ENCODE data around the gene LRRD1. TPM values are rescaled to one million over a fixed set of nuclear protein-coding genes. Genes with fewer than 3 reads are reported as not detected.

The LRRD1 gene
- total and polyA plus RNA-seq, 2 of the 8 experiments (the other 6 are each of a cell fraction or from before 2014, with no cell fraction given), result not detected

DNA sequence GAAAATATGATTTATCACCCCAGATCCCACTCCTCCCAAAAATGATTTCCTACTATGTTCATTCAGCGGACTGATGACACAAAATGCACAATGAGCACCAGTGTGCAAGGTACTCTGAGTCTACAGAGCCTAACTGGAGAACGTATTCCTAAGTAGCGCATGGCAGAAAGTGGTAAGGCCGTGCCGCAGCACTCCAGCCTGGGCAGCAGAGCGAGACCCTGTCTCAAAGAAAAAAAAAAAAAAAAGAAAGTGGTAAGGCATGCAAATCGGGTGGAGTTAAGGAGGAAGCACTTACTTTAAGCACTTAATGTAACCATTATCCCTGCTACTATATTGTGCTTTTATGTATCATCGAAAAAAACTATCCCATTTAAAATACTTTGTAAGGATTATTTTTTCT lies 70.1 kb downstream of the LRRD1 start:
- no peak overlapping the region for H2BK120ac ChIP-seq (replicated peaks; ENCODE audit: low read depth, low read length)
- H3K23me2 ChIP-seq (ENCODE audit: low read depth, low read length), result no peaks in the 10 kb centered on the region
- peaks cover 4 to 20% (median 6%) of the 10 kb centered on the region in 4 experiments; a peak in 7 of 8 replicates for H3K36me3 ChIP-seq (ENCODE audit: control insufficient read depth in 2 of 4, insufficient read depth in 4 of 4, low read length in 3 of 4)
- H3K27me3 ChIP-seq (replicated peaks in 1 of 4; ENCODE audit: control insufficient read depth in 3 of 4, extremely low read depth in 1 of 4, insufficient read depth in 3 of 4, low read length in 3 of 4), result no peaks in the 10 kb centered on the region
- no peak overlapping the region for H3K23ac ChIP-seq (ENCODE audit: insufficient read length)
- H2AFZ ChIP-seq (ENCODE audit: low read length), result no peak overlapping the region
- H4K20me1 ChIP-seq (replicated peaks in 1 of 2; ENCODE audit: control insufficient read depth in 1 of 2, insufficient read depth in 2 of 2, low read length in 2 of 2), result no peaks in the 10 kb centered on the region
- no peak overlapping the region for H4K91ac ChIP-seq (replicated peaks; ENCODE audit: insufficient read length, low read length)
- no peaks in the 10 kb centered on the region for H3K79me1 ChIP-seq (ENCODE audit: low read depth, low read length)
- H3K4me3 ChIP-seq (ENCODE audit: extremely low read depth in 1 of 4, insufficient read depth in 2 of 4, low read depth in 3 of 4, low read length in 4 of 4), result no peak overlapping the region
- H3K56ac ChIP-seq (replicated peaks; ENCODE audit: insufficient read length, low read depth, low read length), result no peak overlapping the region
- no peak overlapping the region for H2AK5ac ChIP-seq (ENCODE audit: low read depth, low read length)
- DNase-seq (ENCODE audit: low read depth in 1 of 2, low spot score in 2 of 2) (no peak), FAIRE-seq (no peak)
- no peak overlapping the region for H2BK20ac ChIP-seq (ENCODE audit: low read length)
- H3K9me3 ChIP-seq (ENCODE audit: insufficient read depth in 2 of 2, low read depth in 1 of 2, low read length in 1 of 2), result no peaks in the 10 kb centered on the region
- no peak overlapping the region for H4K8ac ChIP-seq (ENCODE audit: extremely low read depth, insufficient read depth, low read length)
- H2BK5ac ChIP-seq (ENCODE audit: low read depth, low read length), result no peak overlapping the region
- no peak overlapping the region for H2BK15ac ChIP-seq (ENCODE audit: low read length)
- no peak overlapping the region for H3K14ac ChIP-seq (ENCODE audit: insufficient read length)
- no peaks in the 10 kb centered on the region for H3K4me1 ChIP-seq (replicated peaks in 1 of 4; ENCODE audit: control insufficient read depth in 3 of 4, insufficient read depth in 4 of 4, low read length in 3 of 4)
- POLR2A ChIA-PET (ENCODE audit: partially characterized antibody), result no interaction called here
- H2BK12ac ChIP-seq (ENCODE audit: low read depth, low read length), result no peak overlapping the region
- H3K9ac ChIP-seq (replicated peaks in 1 of 4; ENCODE audit: extremely low read depth in 1 of 4, low read depth in 3 of 4, low read length in 3 of 4), result no peak overlapping the region
- WGBS, 2 experiments (ENCODE audit: extremely low coverage in 1 of 2, insufficient coverage in 1 of 2, insufficient read length in 1 of 2, insufficient replicate concordance in 2 of 2, low coverage in 1 of 2, low lambda C conversion rate in 2 of 2, missing lambda C conversion rate in 1 of 2), result 91% methylated on average over 8 of the region's 8 CpGs; no CpG with 5 or more reads in 1 of the 2 experiments
- CTCF ChIA-PET (ENCODE audit: partially characterized antibody), result interaction anchor here (0.6 to 1.2 kb wide), 2 partner anchors 71 to 198 kb away, joined by 3 read pairs; no protein-coding TSS in a partner anchor
- no peak overlapping the region for H3K4ac ChIP-seq (replicated peaks; ENCODE audit: insufficient read length, low read depth, low read length)
- H3K4me2 ChIP-seq (ENCODE audit: insufficient read depth in 1 of 2, low read depth in 2 of 2, low read length in 2 of 2), result no peak overlapping the region
- no peak overlapping the region for H4K5ac ChIP-seq (ENCODE audit: insufficient read length, low read depth, low read length)
- H3K27ac ChIP-seq (ENCODE audit: low read depth, low read length), result no peak overlapping the region
- no peaks in the 10 kb centered on the region for H3K79me2 ChIP-seq (ENCODE audit: control insufficient read depth in 1 of 2, insufficient read depth in 2 of 2, low read length in 2 of 2)
- no peak overlapping the region for H3K18ac ChIP-seq (ENCODE audit: extremely low read depth, low read length)
- TF ChIP-seq POLR2A (IDR thresholded peaks at IDR 0.05; ENCODE audit: control extremely low read depth in 1 of 2, low read depth in 2 of 2, low read length in 2 of 2), result no peak
- TF ChIP-seq CTBP2 (IDR thresholded peaks at IDR 0.05; ENCODE audit: borderline replicate concordance, insufficient read depth, insufficient read length, low read length), result no peak
- TF ChIP-seq BACH1 (IDR thresholded peaks at IDR 0.05; ENCODE audit: low read length), result no peak
- TF ChIP-seq SAP30 (IDR thresholded peaks at IDR 0.05; ENCODE audit: insufficient read depth, insufficient replicate concordance, low read length), result no peak
- no peak for TF ChIP-seq YY1 (IDR thresholded peaks at IDR 0.05; ENCODE audit: low read depth, low read length)
- TF ChIP-seq KDM4A (IDR thresholded peaks at IDR 0.05; ENCODE audit: low read depth, low read length, severe bottlenecking), result no peak
- TF ChIP-seq ATF2 (IDR thresholded peaks at IDR 0.05; ENCODE audit: low read length), result no peak
- no peak for TF ChIP-seq NRF1 (IDR thresholded peaks at IDR 0.05; ENCODE audit: low read depth, low read length)
- TF ChIP-seq SIX5 (IDR thresholded peaks at IDR 0.05; ENCODE audit: low read depth, low read length), result no peak
- no peak for TF ChIP-seq EGR1 (IDR thresholded peaks at IDR 0.05; ENCODE audit: borderline replicate concordance, low read depth, low read length)
- no peak for TF ChIP-seq FOSL1 (IDR thresholded peaks at IDR 0.05; ENCODE audit: insufficient read depth, low read depth, low read length)
- no peak for TF ChIP-seq TCF12 (IDR thresholded peaks at IDR 0.05; ENCODE audit: low read depth, low read length)
- no peak for TF ChIP-seq CBX5 (IDR thresholded peaks at IDR 0.05; ENCODE audit: low read depth, low read length)
- TF ChIP-seq RBBP5 (IDR thresholded peaks at IDR 0.05; ENCODE audit: borderline replicate concordance, low read depth, low read length), result no peak
